H9 (cell line): ENCODE data around the gene SLC9A7. TPM values are rescaled to one million over a fixed set of nuclear protein-coding genes. Genes with fewer than 3 reads are reported as not detected.
A peak's percentile ranks its signal among the peaks of the same experiment; 100 is the strongest.

Experiments used
- DNase-seq: peaks from one replicate; pipeline ENCODE4 v3.0.0-alpha.2; 2017
- H2AFZ ChIP-seq: one replicate; pipeline ENCODE4 v1.6.1; 2013; ENCODE audit warnings: mild to moderate bottlenecking, low read length, control low read depth, moderate library complexity
- H2AK5ac ChIP-seq: 2 replicates; pipeline ENCODE4 v1.6.1; 2013; ENCODE audit warnings: low read length, control low read depth, mixed read lengths; ENCODE audit not compliant: insufficient read length
- H2BK120ac ChIP-seq: one replicate; pipeline ENCODE4 v1.6.1; 2013; ENCODE audit warnings: low read depth, mild to moderate bottlenecking, low read length, control low read depth, inconsistent platforms; ENCODE audit not compliant: poor library complexity, severe bottlenecking
- H2BK12ac ChIP-seq: 2 replicates; pipeline ENCODE4 v1.6.1; 2013; ENCODE audit warnings: low read length, control low read depth, mixed read lengths, low read depth; ENCODE audit not compliant: insufficient read length
- H2BK15ac ChIP-seq: 2 replicates; pipeline ENCODE4 v1.6.1; 2013; ENCODE audit warnings: low read depth, low read length, control low read depth
- H2BK20ac ChIP-seq: one replicate; pipeline ENCODE4 v1.6.1; 2013; ENCODE audit warnings: low read depth, mild to moderate bottlenecking, low read length, control low read depth, inconsistent platforms; ENCODE audit not compliant: poor library complexity, severe bottlenecking
- H2BK5ac ChIP-seq: 2 replicates; pipeline ENCODE4 v1.6.1; 2013; ENCODE audit warnings: low read length, control low read depth, mixed read lengths; ENCODE audit not compliant: insufficient read length
- H3K14ac ChIP-seq: 2 replicates; pipeline ENCODE4 v1.6.1; 2013; ENCODE audit warnings: low read length, control low read depth; ENCODE audit not compliant: insufficient read depth
- H3K18ac ChIP-seq: 2 replicates; pipeline ENCODE4 v1.6.1; 2013; ENCODE audit warnings: low read depth, mild to moderate bottlenecking, mixed read lengths, low read length, control low read depth; ENCODE audit not compliant: insufficient read length
- H3K23ac ChIP-seq: 2 replicates; pipeline ENCODE4 v1.6.1; 2013; ENCODE audit warnings: low read length, control low read depth, mixed read lengths, low read depth; ENCODE audit not compliant: insufficient read length
- H3K23me2 ChIP-seq: 2 replicates; pipeline ENCODE4 v1.6.1; 2013; ENCODE audit warnings: low read depth, mild to moderate bottlenecking, mixed read lengths, low read length, control low read depth; ENCODE audit not compliant: insufficient read length, poor library complexity, severe bottlenecking
- H3K27ac ChIP-seq: 2 replicates; pipeline ENCODE4 v1.5.1; 2013; ENCODE audit warnings: low read length, control low read depth, mixed read lengths, low read depth; ENCODE audit not compliant: insufficient read length
- H3K27me3 ChIP-seq: 2 replicates; pipeline ENCODE4 v1.6.1; 2013; ENCODE audit warnings: low read length, control low read depth, inconsistent platforms; ENCODE audit not compliant: insufficient read depth
- H3K4ac ChIP-seq: 2 replicates; pipeline ENCODE4 v1.6.1; 2013; ENCODE audit warnings: low read depth, mild to moderate bottlenecking, control low read depth, inconsistent platforms, low read length, moderate library complexity
- H3K4me1 ChIP-seq: 2 replicates; pipeline ENCODE4 v1.6.1; 2013; ENCODE audit warnings: low read length, control low read depth, inconsistent platforms; ENCODE audit not compliant: insufficient read depth
- H3K4me2 ChIP-seq: 2 replicates; pipeline ENCODE4 v1.6.1; 2013; ENCODE audit warnings: low read length, control low read depth, mixed read lengths; ENCODE audit not compliant: insufficient read length, insufficient read depth
- H3K56ac ChIP-seq: 2 replicates; pipeline ENCODE4 v1.6.1; 2013; ENCODE audit warnings: low read depth, mild to moderate bottlenecking, mixed read lengths, low read length, control low read depth; ENCODE audit not compliant: insufficient read length
- H3K79me1 ChIP-seq: 2 replicates; pipeline ENCODE4 v1.6.1; 2013; ENCODE audit warnings: low read depth, mild to moderate bottlenecking, moderate library complexity, low read length, control low read depth, inconsistent platforms; ENCODE audit not compliant: insufficient read depth, poor library complexity, severe bottlenecking
- H3K79me2 ChIP-seq: 2 replicates; pipeline ENCODE4 v1.6.1; 2013; ENCODE audit warnings: low read length, control low read depth, inconsistent platforms; ENCODE audit not compliant: insufficient read depth
- H3K9ac ChIP-seq: 2 replicates; pipeline ENCODE4 v1.6.1; 2013; ENCODE audit warnings: low read length, control low read depth, mixed read lengths; ENCODE audit not compliant: insufficient read length; ENCODE audit errors: extremely low read depth
- H3K9me3 ChIP-seq: one replicate; pipeline ENCODE4 v1.6.1; 2013; ENCODE audit warnings: low read depth, low read length, inconsistent platforms; ENCODE audit not compliant: control insufficient read depth
- H3T11ph ChIP-seq: one replicate; pipeline ENCODE4 v1.6.1; 2013; ENCODE audit warnings: mild to moderate bottlenecking, low read length, control low read depth, inconsistent platforms
- H4K20me1 ChIP-seq: one replicate; pipeline ENCODE4 v1.6.1; 2013; ENCODE audit not compliant: control insufficient read depth, insufficient read length, insufficient read depth
- H4K5ac ChIP-seq: 2 replicates; pipeline ENCODE4 v1.6.1; 2013; ENCODE audit warnings: low read depth, mild to moderate bottlenecking, mixed read lengths, low read length, control low read depth; ENCODE audit not compliant: insufficient read length
- H4K8ac ChIP-seq: replicated peaks from 2 replicates; pipeline ENCODE4 v1.6.1; 2013; ENCODE audit warnings: low read length, control low read depth, mixed read lengths, low read depth; ENCODE audit not compliant: insufficient read length
- H4K91ac ChIP-seq: 2 replicates; pipeline ENCODE4 v1.6.1; 2013; ENCODE audit warnings: low read depth, mild to moderate bottlenecking, moderate library complexity, mixed read lengths, low read length, control low read depth; ENCODE audit not compliant: insufficient read length
- H3K27ac Mint-ChIP-seq, 3 experiments: 2 replicates in 2 of 3; 3 replicates in 1 of 3; pipeline ENCODE4 v1.8.0; 2020 to 2021; ENCODE audit warnings: mixed read lengths in 3 of 3, mild to moderate bottlenecking in 1 of 3, moderate library complexity in 1 of 3
- H3K27me3 Mint-ChIP-seq: 2 replicates; pipeline ENCODE4 v1.8.0; 2021; ENCODE audit warnings: low read depth, mild to moderate bottlenecking, moderate library complexity, mixed read lengths
- H3K36me3 Mint-ChIP-seq, 3 experiments: 2 replicates in 2 of 3; 3 replicates in 1 of 3; pipeline ENCODE4 v1.8.0; 2020 to 2021; ENCODE audit warnings: low read depth in 3 of 3, mixed read lengths in 3 of 3; ENCODE audit not compliant: insufficient read depth in 1 of 3
- H3K4me1 Mint-ChIP-seq, 2 experiments: 2 replicates each; pipeline ENCODE4 v1.8.0; 2020; ENCODE audit warnings: mixed read lengths in 2 of 2
- H3K4me3 Mint-ChIP-seq, 2 experiments: 2 replicates in 1 of 2; 3 replicates in 1 of 2; pipeline ENCODE4 v1.8.0; 2020 to 2021; ENCODE audit warnings: mild to moderate bottlenecking in 2 of 2, mixed read lengths in 2 of 2, moderate library complexity in 1 of 2
- H3K9me3 Mint-ChIP-seq, 2 experiments: 2 replicates in 1 of 2; 3 replicates in 1 of 2; pipeline ENCODE4 v1.8.0; 2020; ENCODE audit warnings: mild to moderate bottlenecking in 2 of 2, mixed read lengths in 2 of 2, moderate library complexity in 1 of 2
- WGBS: extraction: QIAGEN DNeasy Blood & Tissue Kit; methylation state at CpG from one replicate; pipeline ENCODE4 v1.1.7; 2013; ENCODE audit warnings: missing lambda C conversion rate, low lambda C conversion rate, mixed read lengths; ENCODE audit not compliant: insufficient read length; ENCODE audit errors: extremely low coverage; 5-methylcytosine and 5-hydroxymethylcytosine counted together
- total RNA-seq: library from RNA; stranded (reverse); gene quantifications from 2 replicates; pipeline ENCODE4 v1.2.1, GENCODE V29; 2021
- TF ChIP-seq, protein P1 (sequence below): fragments of 200-600 bp; sonication (generic); conservative IDR thresholded peaks from 3 replicates; pipeline ENCODE4 v1.8.0; 2021; ENCODE audit warnings: antibody characterized with exemption, mild to moderate bottlenecking

The SLC9A7 gene
- total RNA-seq, 1 experiment from 2014 or later: 5.9 TPM

DNA sequence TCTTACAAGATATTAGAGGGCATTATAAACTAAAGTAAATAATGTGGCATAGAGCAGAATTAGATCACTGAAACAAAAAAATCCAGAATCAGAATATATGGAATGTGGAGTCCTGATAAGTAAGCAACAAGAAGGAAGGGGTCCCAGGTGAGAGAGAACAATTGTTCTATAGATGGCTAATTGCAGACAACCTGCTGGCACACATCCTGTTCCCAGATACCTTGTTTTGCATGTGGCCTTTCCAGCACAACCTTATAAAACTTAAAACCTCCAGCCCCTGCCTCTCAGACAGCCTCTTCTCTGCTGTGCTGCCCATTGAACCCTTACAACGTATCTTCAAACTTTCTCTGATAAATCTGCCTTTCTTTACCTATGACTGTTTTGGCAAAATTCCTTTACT lies 209.0 kb downstream of the SLC9A7 start:
- H3K79me1 ChIP-seq: no peaks in the 10 kb centered on the region
- Mint-ChIP-seq H3K4me1 (peaks cover 21 to 25% of the 10 kb centered on the region in 2 experiments), H3K27me3 (no peaks in the 10 kb centered on the region), H3K27ac (peak overlapping the region; percentile 17 to 85 (median 53); a peak in 4 of 7 replicates), H3K36me3 (peaks cover 46 to 52% (median 51%) of the 10 kb centered on the region in 3 experiments), H3K9me3 (peaks cover 66 to 74% of the 10 kb centered on the region in 2 experiments), H3K4me3 (no peak overlapping the region)
- no peaks in the 10 kb centered on the region for H3K23me2 ChIP-seq
- no peak overlapping the region for H3K18ac ChIP-seq
- H3K27me3 ChIP-seq: no peaks in the 10 kb centered on the region
- H3K9me3 ChIP-seq: peaks cover 18% of the 10 kb centered on the region
- H4K20me1 ChIP-seq: no peaks in the 10 kb centered on the region
- no peak overlapping the region for H3K4me2 ChIP-seq
- no peak overlapping the region for H3K14ac ChIP-seq
- no peak overlapping the region for H3K9ac ChIP-seq
- no peak overlapping the region for H2BK20ac ChIP-seq
- H3K56ac ChIP-seq: no peak overlapping the region
- no peak overlapping the region for H2BK5ac ChIP-seq
- no peak overlapping the region for H3T11ph ChIP-seq
- H2AK5ac ChIP-seq: no peak overlapping the region
- no peak overlapping the region for H2BK15ac ChIP-seq
- H3K79me2 ChIP-seq: peaks cover 12% of the 10 kb centered on the region
- H3K4me1 ChIP-seq: no peaks in the 10 kb centered on the region
- no peak overlapping the region for H2BK12ac ChIP-seq
- no peak overlapping the region for H4K8ac ChIP-seq
- H3K23ac ChIP-seq: no peak overlapping the region
- no peak overlapping the region for H2AFZ ChIP-seq
- TF ChIP-seq, protein P1, sequence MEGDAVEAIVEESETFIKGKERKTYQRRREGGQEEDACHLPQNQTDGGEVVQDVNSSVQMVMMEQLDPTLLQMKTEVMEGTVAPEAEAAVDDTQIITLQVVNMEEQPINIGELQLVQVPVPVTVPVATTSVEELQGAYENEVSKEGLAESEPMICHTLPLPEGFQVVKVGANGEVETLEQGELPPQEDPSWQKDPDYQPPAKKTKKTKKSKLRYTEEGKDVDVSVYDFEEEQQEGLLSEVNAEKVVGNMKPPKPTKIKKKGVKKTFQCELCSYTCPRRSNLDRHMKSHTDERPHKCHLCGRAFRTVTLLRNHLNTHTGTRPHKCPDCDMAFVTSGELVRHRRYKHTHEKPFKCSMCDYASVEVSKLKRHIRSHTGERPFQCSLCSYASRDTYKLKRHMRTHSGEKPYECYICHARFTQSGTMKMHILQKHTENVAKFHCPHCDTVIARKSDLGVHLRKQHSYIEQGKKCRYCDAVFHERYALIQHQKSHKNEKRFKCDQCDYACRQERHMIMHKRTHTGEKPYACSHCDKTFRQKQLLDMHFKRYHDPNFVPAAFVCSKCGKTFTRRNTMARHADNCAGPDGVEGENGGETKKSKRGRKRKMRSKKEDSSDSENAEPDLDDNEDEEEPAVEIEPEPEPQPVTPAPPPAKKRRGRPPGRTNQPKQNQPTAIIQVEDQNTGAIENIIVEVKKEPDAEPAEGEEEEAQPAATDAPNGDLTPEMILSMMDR: no peak
- no peak overlapping the region for H4K91ac ChIP-seq
- H4K5ac ChIP-seq: no peak overlapping the region
- H2BK120ac ChIP-seq: no peak overlapping the region
- H3K4ac ChIP-seq: no peak overlapping the region
- no CpG with 5 or more reads among the region's 1 CpG for WGBS
- DNase-seq: no peak
- H3K27ac ChIP-seq: peak overlapping the region; percentile 55

Other genes starting within 250 kb of the SLC9A7 start
- gene ZNF674, start 213.7 kb downstream of the SLC9A7 start, total RNA-seq: 7.9 and 10.1 TPM in 2 replicates
- gene CHST7, start 185.4 kb downstream of the SLC9A7 start, total RNA-seq: 17.1 and 18.7 TPM in 2 replicates
- 4.6 and 5.1 TPM in 2 replicates for gene RP2, start 77.9 kb upstream of the SLC9A7 start, total RNA-seq
- 19.6 and 20.2 TPM in 2 replicates for gene JADE3, start 153.3 kb upstream of the SLC9A7 start, total RNA-seq